ENCODE results near the gene HMHB1. TPM values are rescaled to one million over a fixed set of nuclear protein-coding genes. Genes with fewer than 3 reads are reported as not detected.

Gene HMHB1
- total and polyA plus RNA-seq, 9 of the 15 experiments (the other 6 are each of a cell fraction or from before 2014, with no cell fraction given) = not detected

- peak; percentile 64 for TF ChIP-seq JUND (IDR thresholded peaks at IDR 0.05; ENCODE audit: borderline replicate concordance, low read depth, low read length)
- peak; percentile 64; the same call in 1 of the 3 replicates for TF ChIP-seq JUND (tag; IDR thresholded peaks at IDR 0.05; ENCODE audit: borderline replicate concordance, low read depth, low read length)
- TF ChIP-seq GTF2F1 (IDR thresholded peaks at IDR 0.05; ENCODE audit: low read depth, low read length) = no peak
- TF ChIP-seq FOXO4 (CRISPR knock-in tag; IDR thresholded peaks at IDR 0.05) = no peak
- TF ChIP-seq CTCF (IDR thresholded peaks at IDR 0.05 in 2 of 3, conservative IDR thresholded peaks at IDR 0.05 in 1 of 3; ENCODE audit: insufficient read depth in 2 of 3, low read depth in 1 of 3, low read length in 3 of 3) = peak; percentile 80 to 88 (median 86)
- no peak for TF ChIP-seq GTF3C2 (IDR thresholded peaks at IDR 0.05; ENCODE audit: borderline replicate concordance, extremely low read depth, insufficient read length)
- no peak for TF ChIP-seq ZBTB11 (CRISPR knock-in tag; IDR thresholded peaks at IDR 0.05)
- TF ChIP-seq SMARCA5 (IDR thresholded peaks at IDR 0.05) = no peak
- TF ChIP-seq KLF13 (tag; IDR thresholded peaks at IDR 0.05; ENCODE audit: borderline replicate concordance, low read depth) = no peak
- no peak for TF ChIP-seq HNRNPK (IDR thresholded peaks at IDR 0.05; ENCODE audit: low read depth, low read length, poor library complexity, severe bottlenecking)
- no peak for TF ChIP-seq MAFK (IDR thresholded peaks at IDR 0.05; ENCODE audit: low read length)
- TF ChIP-seq FOS (IDR thresholded peaks at IDR 0.05; ENCODE audit: extremely low read depth, insufficient read length) = no peak
Measured at GRCh38 chr5:143824851-143825720, 13.1 kb downstream of the HMHB1 start (continued).

All from K562 (cell line).